ENCODE data around the gene ARHGAP10. TPM values are rescaled to one million over a fixed set of nuclear protein-coding genes. Genes with fewer than 3 reads are reported as not detected.

The ARHGAP10 gene
- total RNA-seq, 1 experiment from 2014 or later = 9.0 TPM

- no peaks in the 10 kb centered on the region for H3K27me3 ChIP-seq (ENCODE audit: low read length)
- H4K20me1 ChIP-seq (ENCODE audit: low read length) = no peaks in the 10 kb centered on the region
- no peaks in the 10 kb centered on the region for H3K9me3 ChIP-seq (ENCODE audit: low read length)
- intact Hi-C loops (cut with micrococcal nuclease) = no loop called here
- H3K4me1 ChIP-seq (ENCODE audit: insufficient read depth, low read length) = no peaks in the 10 kb centered on the region
- H3K9ac ChIP-seq (ENCODE audit: low read length) = no peak overlapping the region
- ATAC-seq = no peak
- POLR2A ChIA-PET (ENCODE audit: unreplicated experiment) = no interaction called here
- no TSS peak for BruUV-seq (replicated peaks)
- CTCF ChIA-PET = no interaction called here
- no peaks in the 10 kb centered on the region for H3K36me3 ChIP-seq (ENCODE audit: low read depth, low read length)
- no peak overlapping the region for H3K27ac ChIP-seq (ENCODE audit: low read length)
- no peaks in the 10 kb centered on the region for H3K9me2 ChIP-seq (replicated peaks; ENCODE audit: low read length)
- no peak overlapping the region for H3K4me3 ChIP-seq (ENCODE audit: low read length)
- no peaks in the 10 kb centered on the region for H3K79me2 ChIP-seq (ENCODE audit: low read length)
- no peak for DNase-seq
- TF ChIP-seq EZH2 (IDR thresholded peaks at IDR 0.05; ENCODE audit: low read length, unreplicated experiment) (no peak), CTCF (conservative IDR thresholded peaks at IDR 0.05; ENCODE audit: low read depth, low read length) (no peak), EZH2phosphoT487 (IDR thresholded peaks at IDR 0.05; ENCODE audit: borderline replicate concordance, low read length) (no peak)
- H3K4me2 ChIP-seq (ENCODE audit: low read length) = no peak overlapping the region
- H3F3A ChIP-seq (ENCODE audit: low read length, unreplicated experiment) = no peaks in the 10 kb centered on the region
- H2AFZ ChIP-seq (ENCODE audit: low read length) = no peak overlapping the region
Measured at GRCh38 chr4:148092316-148093014, 360.6 kb downstream of the ARHGAP10 start.

GRCh38 chr4:148093065-148093464 lies 361.2 kb downstream of the ARHGAP10 start:
- Histone ChIP-seq H4K20me1 (ENCODE audit: low read length) (no peaks in the 10 kb centered on the region), H2AFZ (ENCODE audit: low read length) (no peak overlapping the region), H3K9me3 (ENCODE audit: low read length) (no peaks in the 10 kb centered on the region), H3K4me1 (ENCODE audit: insufficient read depth, low read length) (no peaks in the 10 kb centered on the region), H3K9me2 (replicated peaks; ENCODE audit: low read length) (no peaks in the 10 kb centered on the region), H3K4me3 (ENCODE audit: low read length) (no peak overlapping the region), H3K36me3 (ENCODE audit: low read depth, low read length) (no peaks in the 10 kb centered on the region), H3K27me3 (ENCODE audit: low read length) (no peaks in the 10 kb centered on the region), H3K79me2 (ENCODE audit: low read length) (no peaks in the 10 kb centered on the region), H3K4me2 (ENCODE audit: low read length) (no peak overlapping the region), H3K27ac (ENCODE audit: low read length) (no peak overlapping the region), H3K9ac (ENCODE audit: low read length) (no peak overlapping the region), H3F3A (ENCODE audit: low read length, unreplicated experiment) (no peaks in the 10 kb centered on the region)
- ATAC-seq = no peak
- BruUV-seq (replicated peaks) = no TSS peak
- intact Hi-C loops (cut with micrococcal nuclease) = no loop called here
- CTCF ChIA-PET = no interaction called here
- POLR2A ChIA-PET (ENCODE audit: unreplicated experiment) = no interaction called here
- no peak for DNase-seq
- TF ChIP-seq EZH2phosphoT487 (IDR thresholded peaks at IDR 0.05; ENCODE audit: borderline replicate concordance, low read length) (no peak), EZH2 (IDR thresholded peaks at IDR 0.05; ENCODE audit: low read length, unreplicated experiment) (no peak), CTCF (conservative IDR thresholded peaks at IDR 0.05; ENCODE audit: low read depth, low read length) (no peak)

- Histone ChIP-seq H2AFZ (ENCODE audit: low read length) (no peak overlapping the region), H3K9me2 (replicated peaks; ENCODE audit: low read length) (no peaks in the 10 kb centered on the region), H3K9ac (ENCODE audit: low read length) (no peak overlapping the region), H3K4me2 (ENCODE audit: low read length) (no peak overlapping the region), H3K9me3 (ENCODE audit: low read length) (no peaks in the 10 kb centered on the region), H3K36me3 (ENCODE audit: low read depth, low read length) (no peaks in the 10 kb centered on the region), H4K20me1 (ENCODE audit: low read length) (no peaks in the 10 kb centered on the region), H3K79me2 (ENCODE audit: low read length) (no peaks in the 10 kb centered on the region), H3K27me3 (ENCODE audit: low read length) (no peaks in the 10 kb centered on the region), H3K27ac (ENCODE audit: low read length) (no peak overlapping the region), H3K4me3 (ENCODE audit: low read length) (no peak overlapping the region), H3K4me1 (ENCODE audit: insufficient read depth, low read length) (no peaks in the 10 kb centered on the region), H3F3A (ENCODE audit: low read length, unreplicated experiment) (no peaks in the 10 kb centered on the region)
- ChIA-PET CTCF (no interaction called here), POLR2A (ENCODE audit: unreplicated experiment) (no interaction called here)
- intact Hi-C loops (cut with micrococcal nuclease) = no loop called here
- no peak for TF ChIP-seq EZH2 (IDR thresholded peaks at IDR 0.05; ENCODE audit: low read length, unreplicated experiment)
- TF ChIP-seq EZH2phosphoT487 (IDR thresholded peaks at IDR 0.05; ENCODE audit: borderline replicate concordance, low read length) = no peak
- TF ChIP-seq CTCF (conservative IDR thresholded peaks at IDR 0.05; ENCODE audit: low read depth, low read length) = no peak
- BruUV-seq (replicated peaks) = no TSS peak
- ATAC-seq (no peak), DNase-seq (no peak)
Measured at GRCh38 chr4:148094149-148094548, 362.3 kb downstream of the ARHGAP10 start.
